GM12872 (cell line): Measurements from ENCODE around the gene COQ3.

ENCODE experiments used
- TF ChIP-seq, protein P1 (sequence below): IDR thresholded peaks from 3 replicates; pipeline ENCODE4 v1.5.1; 2011; ENCODE audit warnings: low read depth, mild to moderate bottlenecking, low read length, moderate library complexity; ENCODE audit not compliant: insufficient read depth

The COQ3 gene

GRCh38 chr6:99324996-99325395 is 69.0 kb downstream of the COQ3 start:
- TF ChIP-seq, protein P1, sequence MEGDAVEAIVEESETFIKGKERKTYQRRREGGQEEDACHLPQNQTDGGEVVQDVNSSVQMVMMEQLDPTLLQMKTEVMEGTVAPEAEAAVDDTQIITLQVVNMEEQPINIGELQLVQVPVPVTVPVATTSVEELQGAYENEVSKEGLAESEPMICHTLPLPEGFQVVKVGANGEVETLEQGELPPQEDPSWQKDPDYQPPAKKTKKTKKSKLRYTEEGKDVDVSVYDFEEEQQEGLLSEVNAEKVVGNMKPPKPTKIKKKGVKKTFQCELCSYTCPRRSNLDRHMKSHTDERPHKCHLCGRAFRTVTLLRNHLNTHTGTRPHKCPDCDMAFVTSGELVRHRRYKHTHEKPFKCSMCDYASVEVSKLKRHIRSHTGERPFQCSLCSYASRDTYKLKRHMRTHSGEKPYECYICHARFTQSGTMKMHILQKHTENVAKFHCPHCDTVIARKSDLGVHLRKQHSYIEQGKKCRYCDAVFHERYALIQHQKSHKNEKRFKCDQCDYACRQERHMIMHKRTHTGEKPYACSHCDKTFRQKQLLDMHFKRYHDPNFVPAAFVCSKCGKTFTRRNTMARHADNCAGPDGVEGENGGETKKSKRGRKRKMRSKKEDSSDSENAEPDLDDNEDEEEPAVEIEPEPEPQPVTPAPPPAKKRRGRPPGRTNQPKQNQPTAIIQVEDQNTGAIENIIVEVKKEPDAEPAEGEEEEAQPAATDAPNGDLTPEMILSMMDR: no peak
